Fibroblast of lung (primary cell): Measurements from ENCODE around the gene PLEKHM2. TPM values are rescaled to one million over a fixed set of nuclear protein-coding genes. Genes with fewer than 3 reads are reported as not detected.

Experiments
- DNase-seq, 2 donors: peaks; one replicate each; pipeline versions ENCODE4 v3.0.0 to v3.0.0-alpha.2; 2010; ENCODE audit warnings: low read depth in 2 of 2
- H2AFZ ChIP-seq: 2 replicates; pipeline ENCODE4 v1.5.1; 2012; ENCODE audit warnings: low read length, control low read depth, inconsistent platforms
- H3K27ac ChIP-seq: 2 replicates; pipeline ENCODE4 v1.5.1; 2011; ENCODE audit warnings: low read length, control low read depth; ENCODE audit not compliant: insufficient read depth
- H3K27me3 ChIP-seq: 2 replicates; pipeline ENCODE4 v1.5.1; 2011; ENCODE audit warnings: mild to moderate bottlenecking, low read length; ENCODE audit not compliant: control insufficient read depth, insufficient read depth
- H3K36me3 ChIP-seq: 2 replicates; pipeline ENCODE4 v1.5.1; 2011; ENCODE audit warnings: low read length; ENCODE audit not compliant: control insufficient read depth, insufficient read depth
- H3K4me1 ChIP-seq: 2 replicates; pipeline ENCODE4 v1.5.1; 2011; ENCODE audit warnings: low read length; ENCODE audit not compliant: control insufficient read depth, insufficient read depth; ENCODE audit errors: extremely low read depth
- H3K4me2 ChIP-seq: 2 replicates; pipeline ENCODE4 v1.5.1; 2011; ENCODE audit warnings: low read length, control low read depth; ENCODE audit not compliant: insufficient read depth; ENCODE audit errors: extremely low read depth
- H3K4me3 ChIP-seq, 4 experiments: fragments of 200-600 bp in 1 of 4; sonication (generic) in 1 of 4; replicated peaks in 1 of 4; 2 replicates each; pipeline ENCODE4 v1.5.1; 2011 to 2016; ENCODE audit warnings: low read length in 4 of 4, low read depth in 3 of 4, mild to moderate bottlenecking in 3 of 4, control low read depth in 2 of 4, inconsistent platforms in 1 of 4, mixed read lengths in 1 of 4; ENCODE audit not compliant: insufficient read depth in 1 of 4; ENCODE audit errors: control extremely low read depth in 1 of 4
- H3K79me2 ChIP-seq: 2 replicates; pipeline ENCODE4 v1.5.1; 2012; ENCODE audit warnings: mild to moderate bottlenecking, low read length, inconsistent platforms; ENCODE audit not compliant: control insufficient read depth, insufficient read depth
- H3K9ac ChIP-seq: 2 replicates; pipeline ENCODE4 v1.5.1; 2011; ENCODE audit warnings: mild to moderate bottlenecking, low read length, control low read depth; ENCODE audit not compliant: insufficient read depth
- H3K9me3 ChIP-seq: 2 replicates; pipeline ENCODE4 v1.5.1; 2012; ENCODE audit warnings: low read depth, low read length; ENCODE audit not compliant: control insufficient read depth, insufficient read depth
- H4K20me1 ChIP-seq: 2 replicates; pipeline ENCODE4 v1.5.1; 2011; ENCODE audit warnings: low read length; ENCODE audit not compliant: control insufficient read depth, insufficient read depth; ENCODE audit errors: extremely low read depth
- EZH2 ChIP-seq: IDR thresholded peaks from 2 replicates; pipeline ENCODE4 v1.5.1; 2012; ENCODE audit warnings: low read length, control low read depth, mild to moderate bottlenecking; ENCODE audit errors: missing control alignments
- polyA plus RNA-seq, 2 donors: library from polyadenylated mRNA; depleted of rRNA in 1 of 2; stranded (reverse) in 1 of 2; unstranded in 1 of 2; fragments of >200 nt; gene quantifications; 2 replicates each; pipeline ENCODE4 v1.2.1, GENCODE V29; 2011 to 2012; ENCODE audit warnings: missing spikeins in 1 of 2
- total RNA-seq: library from RNA; depleted of rRNA; stranded (reverse); fragments of >200 nt; gene quantifications from 2 replicates; pipeline ENCODE4 v1.2.1, GENCODE V29; 2014
- TF ChIP-seq, protein P1 (sequence below), 2 donors: IDR thresholded peaks in 1 of 2; conservative IDR thresholded peaks in 1 of 2; 1 replicate in 1 of 2; 2 replicates in 1 of 2; pipeline ENCODE4 v1.5.1; 2011 to 2012; ENCODE audit warnings: low read length in 2 of 2, control low read depth in 1 of 2, inconsistent platforms in 1 of 2, low read depth in 1 of 2, mild to moderate bottlenecking in 1 of 2

PLEKHM2 gene
- total and polyA plus RNA-seq, 2 donors (not counting 1 experiment from before 2014, with no cell fraction given), result 27.3 to 94.6 TPM

DNA sequence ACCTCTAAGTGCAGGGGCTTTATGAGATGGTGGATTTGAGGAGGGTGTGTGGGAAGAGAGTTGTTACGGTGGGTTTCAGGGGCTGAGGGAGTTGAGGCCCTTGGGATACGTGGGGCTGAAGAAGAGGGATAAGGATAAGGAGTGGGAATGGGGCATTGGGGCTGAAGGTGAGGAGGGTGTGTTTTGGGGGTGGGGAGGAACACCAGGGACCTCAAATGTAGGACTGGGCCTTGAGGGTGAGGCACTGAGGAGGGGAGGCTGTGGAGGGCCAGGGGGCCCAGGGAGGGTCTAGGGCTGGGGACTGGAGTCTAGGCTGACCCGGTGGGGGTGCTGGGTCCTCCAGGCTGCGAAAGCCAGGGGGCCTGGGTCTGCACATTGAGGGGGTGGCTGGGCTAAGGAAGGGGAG, 1.2 kb upstream of the PLEKHM2 start:
- no peak overlapping the region for H3K4me2 ChIP-seq
- peaks cover 18% of the 10 kb centered on the region for H3K4me1 ChIP-seq
- no peaks in the 10 kb centered on the region for H3K36me3 ChIP-seq
- no peaks in the 10 kb centered on the region for H3K9me3 ChIP-seq
- H3K4me3 ChIP-seq, result no peak overlapping the region
- peaks cover 36% of the 10 kb centered on the region for H3K79me2 ChIP-seq
- TF ChIP-seq, protein P1, sequence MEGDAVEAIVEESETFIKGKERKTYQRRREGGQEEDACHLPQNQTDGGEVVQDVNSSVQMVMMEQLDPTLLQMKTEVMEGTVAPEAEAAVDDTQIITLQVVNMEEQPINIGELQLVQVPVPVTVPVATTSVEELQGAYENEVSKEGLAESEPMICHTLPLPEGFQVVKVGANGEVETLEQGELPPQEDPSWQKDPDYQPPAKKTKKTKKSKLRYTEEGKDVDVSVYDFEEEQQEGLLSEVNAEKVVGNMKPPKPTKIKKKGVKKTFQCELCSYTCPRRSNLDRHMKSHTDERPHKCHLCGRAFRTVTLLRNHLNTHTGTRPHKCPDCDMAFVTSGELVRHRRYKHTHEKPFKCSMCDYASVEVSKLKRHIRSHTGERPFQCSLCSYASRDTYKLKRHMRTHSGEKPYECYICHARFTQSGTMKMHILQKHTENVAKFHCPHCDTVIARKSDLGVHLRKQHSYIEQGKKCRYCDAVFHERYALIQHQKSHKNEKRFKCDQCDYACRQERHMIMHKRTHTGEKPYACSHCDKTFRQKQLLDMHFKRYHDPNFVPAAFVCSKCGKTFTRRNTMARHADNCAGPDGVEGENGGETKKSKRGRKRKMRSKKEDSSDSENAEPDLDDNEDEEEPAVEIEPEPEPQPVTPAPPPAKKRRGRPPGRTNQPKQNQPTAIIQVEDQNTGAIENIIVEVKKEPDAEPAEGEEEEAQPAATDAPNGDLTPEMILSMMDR (conservative IDR thresholded peaks at IDR 0.05 in 1 of 2, IDR thresholded peaks at IDR 0.05 in 1 of 2; ENCODE audit: low read depth in 1 of 2, low read length in 2 of 2), result no peak
- TF ChIP-seq EZH2, result no peak
- no peaks in the 10 kb centered on the region for H4K20me1 ChIP-seq
- H2AFZ ChIP-seq, result no peak overlapping the region
- H3K9ac ChIP-seq, result no peak overlapping the region
- no peaks in the 10 kb centered on the region for H3K27me3 ChIP-seq
- H3K27ac ChIP-seq, result no peak overlapping the region
- no peak for DNase-seq

DNA sequence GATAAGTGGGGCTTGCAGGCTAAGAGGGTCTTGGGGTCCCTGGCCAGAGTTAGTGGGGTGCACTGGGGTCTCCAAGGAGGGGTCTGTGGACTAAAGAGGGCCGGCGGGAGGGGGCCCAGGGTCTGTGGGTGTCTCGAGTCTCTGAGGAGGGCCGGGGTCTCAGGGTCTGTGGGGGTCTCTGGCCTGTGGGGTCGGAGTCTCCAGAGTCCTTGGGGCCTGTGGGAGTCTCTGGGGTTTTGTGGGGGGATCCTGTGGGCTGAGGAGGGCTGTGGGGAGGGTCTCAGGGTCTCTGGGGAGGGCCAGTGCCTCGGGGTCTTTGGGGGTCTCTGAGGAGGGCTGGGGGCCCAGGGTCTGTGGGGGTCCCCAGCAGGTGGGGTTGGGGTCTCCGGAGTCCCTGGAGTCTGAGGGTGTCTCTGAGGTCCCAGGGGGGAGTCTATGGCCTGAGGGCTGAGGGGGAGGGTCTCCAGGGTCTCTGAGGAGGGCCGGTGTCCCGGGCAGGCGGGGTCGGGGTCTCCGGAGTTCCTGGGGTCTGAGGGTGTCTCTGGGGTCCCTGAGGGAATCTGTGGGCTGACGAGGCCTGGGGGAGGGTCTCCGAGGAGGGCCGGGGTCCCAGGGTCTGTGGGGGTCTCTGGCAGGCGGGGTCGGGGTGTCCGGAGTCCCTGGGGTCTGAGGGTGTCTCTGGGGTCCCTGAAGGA, 628 bp upstream of the PLEKHM2 start:
- peak overlapping the region; percentile 96 for H3K4me2 ChIP-seq
- no peak for DNase-seq

DNA sequence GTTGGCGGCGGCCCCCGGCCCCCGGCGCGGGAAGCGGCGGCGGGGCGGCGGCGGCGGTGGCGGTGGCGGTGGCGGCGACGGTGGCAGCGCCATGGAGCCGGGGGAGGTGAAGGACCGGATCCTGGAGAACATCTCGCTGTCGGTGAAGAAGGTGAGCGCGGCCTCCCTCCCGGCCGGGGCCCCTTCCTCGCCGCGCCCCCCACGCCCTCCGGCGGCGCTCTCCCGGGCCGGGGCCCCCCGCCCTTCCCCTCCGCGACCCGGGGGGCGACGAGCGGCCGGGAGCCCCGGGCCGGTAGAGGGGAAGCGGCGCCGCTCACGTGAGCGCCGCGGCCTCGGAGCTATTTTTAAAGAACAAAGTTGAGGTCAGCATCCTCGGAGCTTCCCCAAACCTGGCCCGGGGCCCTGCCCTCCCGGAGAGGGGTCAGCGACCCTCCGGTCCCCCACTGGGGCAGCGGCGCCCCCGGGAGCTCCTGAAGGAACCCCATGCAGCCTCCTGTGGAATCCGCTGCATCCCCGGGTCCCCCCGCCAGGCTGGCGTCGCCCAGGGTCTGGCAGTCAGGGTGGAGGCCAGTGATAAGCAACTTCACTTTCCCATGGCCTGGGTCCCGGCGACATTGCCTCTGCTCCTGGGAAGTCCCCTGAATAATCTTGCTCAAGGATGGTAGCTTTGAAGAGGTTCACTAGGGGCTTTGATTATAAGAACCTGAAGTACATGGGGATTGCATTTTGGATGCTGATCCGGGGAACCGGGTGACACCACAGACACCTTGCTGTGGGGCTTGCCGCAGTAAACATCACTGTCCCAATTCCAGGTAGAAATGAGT, 560 bp downstream of the PLEKHM2 start:
- Histone ChIP-seq H2AFZ (no peak overlapping the region), H3K27me3 (no peaks in the 10 kb centered on the region), H4K20me1 (no peaks in the 10 kb centered on the region), H3K4me1 (peaks cover 17% of the 10 kb centered on the region), H3K79me2 (peaks cover 50% of the 10 kb centered on the region), H3K4me3 (peak overlapping the region; percentile 82 to 96 (median 94)), H3K27ac (peak overlapping the region; percentile 74), H3K36me3 (peaks cover 2% of the 10 kb centered on the region), H3K9ac (peak overlapping the region; percentile 90), H3K4me2 (peak overlapping the region; percentile 68), H3K9me3 (no peaks in the 10 kb centered on the region)
- no peak for TF ChIP-seq EZH2
- TF ChIP-seq, protein P1 (conservative IDR thresholded peaks at IDR 0.05 in 1 of 2, IDR thresholded peaks at IDR 0.05 in 1 of 2; ENCODE audit: low read depth in 1 of 2, low read length in 2 of 2), result peak in 1 of 2 donors; percentile 3
- peak; percentile 22 to 24 for DNase-seq

More for the DNA sequence above, 628 bp upstream of the PLEKHM2 start:
- Histone ChIP-seq H3K4me1 (peaks cover 17% of the 10 kb centered on the region), H3K9ac (peak overlapping the region; percentile 96), H3K27me3 (no peaks in the 10 kb centered on the region), H3K4me3 (peak overlapping the region; percentile 68 to 85 (median 78)), H3K36me3 (no peaks in the 10 kb centered on the region), H3K79me2 (peaks cover 41% of the 10 kb centered on the region), H4K20me1 (no peaks in the 10 kb centered on the region), H2AFZ (peak overlapping the region; percentile 57), H3K27ac (peak overlapping the region; percentile 96), H3K9me3 (no peaks in the 10 kb centered on the region)
- no peak for TF ChIP-seq EZH2
- TF ChIP-seq, protein P1 (conservative IDR thresholded peaks at IDR 0.05 in 1 of 2, IDR thresholded peaks at IDR 0.05 in 1 of 2; ENCODE audit: low read depth in 1 of 2, low read length in 2 of 2), result no peak
